Right forelimb (tissue), 1 donor: ENCODE results near the gene DOC2A.

Source experiments
- DNase-seq: peaks from one replicate; pipeline ENCODE4 v3.0.0-alpha.2; 2018

DOC2A gene

GRCh38 chr16:29987371-29988085 lies 23.3 kb downstream of the DOC2A start:
- DNase-seq: no peak

- DNase-seq: no peak
These were observed 23.9 kb downstream of the DOC2A start for GRCh38 chr16:29986931-29987330.

- no peak for DNase-seq
These were observed 24.6 kb downstream of the DOC2A start for GRCh38 chr16:29986231-29986630.

GRCh38 chr16:29985271-29985811 lies 25.5 kb downstream of the DOC2A start:
- no peak for DNase-seq

GRCh38 chr16:29984764-29985147 lies 26.1 kb downstream of the DOC2A start:
- DNase-seq: no peak

- no peak for DNase-seq
These were observed 26.6 kb downstream of the DOC2A start for GRCh38 chr16:29984137-29984763.

GRCh38 chr16:29983420-29984136 lies 27.2 kb downstream of the DOC2A start:
- DNase-seq: no peak

- DNase-seq: no peak
These were observed 28.0 kb downstream of the DOC2A start for GRCh38 chr16:29982560-29983419.

GRCh38 chr16:29978564-29979270 lies 32.1 kb downstream of the DOC2A start:
- no peak for DNase-seq

- DNase-seq: no peak
These were observed 32.7 kb downstream of the DOC2A start for GRCh38 chr16:29978081-29978480.

GRCh38 chr16:29977063-29977825 lies 33.6 kb downstream of the DOC2A start:
- no peak for DNase-seq

- DNase-seq: no peak
These were observed 34.9 kb downstream of the DOC2A start for GRCh38 chr16:29975811-29976511.

- no peak for DNase-seq
These were observed 35.7 kb downstream of the DOC2A start for GRCh38 chr16:29975134-29975538.

GRCh38 chr16:29974291-29975133 lies 36.3 kb downstream of the DOC2A start:
- DNase-seq: no peak

- DNase-seq: peak; percentile 99
These were observed 37.2 kb downstream of the DOC2A start, which contains the start of gene TAOK2 for GRCh38 chr16:29973384-29974246. Gene TAOK2 (plus strand): TSS chr16:29973868. CDS start chr16:29977773, 3,905 bp downstream.

- no peak for DNase-seq
These were observed 37.8 kb downstream of the DOC2A start for GRCh38 chr16:29972992-29973383.

- DNase-seq: no peak
These were observed 38.3 kb downstream of the DOC2A start for GRCh38 chr16:29972500-29972899.

GRCh38 chr16:29971304-29971703 lies 39.5 kb downstream of the DOC2A start:
- no peak for DNase-seq

- no peak for DNase-seq
These were observed 42.6 kb downstream of the DOC2A start for GRCh38 chr16:29968205-29968604.
